AG04450 (cell line): ENCODE data around the gene SLC22A23. TPM values are rescaled to one million over a fixed set of nuclear protein-coding genes. Genes with fewer than 3 reads are reported as not detected.

ENCODE experiments used
- CTCF ChIA-PET: fragments of 300-600, 350-600 bp; formaldehyde crosslinking; extraction: SDS; loops from one replicate; lab custom pipeline; 2022; ENCODE audit warnings: antibody characterized with exemption, inconsistent platforms; lab: Charles Lee
- POLR2A ChIA-PET: fragments of 350-600 bp; formaldehyde crosslinking; extraction: SDS; loops from one replicate; lab custom pipeline; 2021; ENCODE audit warnings: antibody characterized with exemption, inconsistent platforms; lab: Yijun Ruan, JAX
- DNase-seq: peaks from one replicate; pipeline ENCODE4 v3.0.0-alpha.2; 2011; ENCODE audit warnings: low read depth, low spot score
- H3K27ac ChIP-seq: one replicate; pipeline ENCODE4 v1.5.1; 2012; ENCODE audit warnings: low read depth, low read length, control low read depth
- H3K27me3 ChIP-seq: one replicate; pipeline ENCODE4 v1.6.0; 2012; ENCODE audit warnings: low read length; ENCODE audit not compliant: control insufficient read depth, insufficient read depth
- H3K4me3 ChIP-seq: 2 replicates; pipeline ENCODE4 v1.5.1; 2011; ENCODE audit warnings: mild to moderate bottlenecking, low read depth, low read length, control low read depth
- H3K9me3 ChIP-seq: 2 replicates; pipeline ENCODE4 v1.5.1; 2012; ENCODE audit warnings: low read length; ENCODE audit not compliant: control insufficient read depth, insufficient read depth
- CTCF ChIP-seq: IDR thresholded peaks from 2 replicates; pipeline ENCODE4 v1.5.1; 2011; ENCODE audit warnings: low read depth, low read length, control low read depth, inconsistent platforms
- polyA plus RNA-seq: library from polyadenylated mRNA; depleted of rRNA; stranded (reverse); fragments of >200 nt; gene quantifications from 2 replicates; pipeline ENCODE4 v1.2.3, GENCODE V29; 2011

The SLC22A23 gene
- polyA plus RNA-seq, 1 experiment = not detected

GRCh38 chr6:3424185-3424927 lies 32.5 kb downstream of the SLC22A23 start:
- peaks cover 45% of the 10 kb centered on the region for H3K27me3 ChIP-seq
- POLR2A ChIA-PET = no interaction called here

GRCh38 chr6:3423439-3424184 lies 33.2 kb downstream of the SLC22A23 start:
- no peak for TF ChIP-seq CTCF
- Histone ChIP-seq H3K27ac (no peak overlapping the region), H3K9me3 (no peaks in the 10 kb centered on the region), H3K27me3 (peaks cover 43% of the 10 kb centered on the region), H3K4me3 (no peak overlapping the region)
- DNase-seq = no peak
- ChIA-PET POLR2A (no interaction called here), CTCF (no interaction called here)

More at GRCh38 chr6:3424185-3424927, 32.5 kb downstream of the SLC22A23 start:
- H3K4me3 ChIP-seq = no peak overlapping the region
- DNase-seq = no peak
- TF ChIP-seq CTCF = no peak
- no peaks in the 10 kb centered on the region for H3K9me3 ChIP-seq
- H3K27ac ChIP-seq = no peak overlapping the region
- CTCF ChIA-PET = no interaction called here

- H3K27me3 ChIP-seq = peaks cover 41% of the 10 kb centered on the region
- ChIA-PET CTCF (interaction anchor here (0.6 to 1.3 kb wide), 2 partner anchors 11 to 42 kb away, joined by 3 to 4 read pairs; no protein-coding TSS in a partner anchor), POLR2A (no interaction called here)
- no peak for DNase-seq
- no peak for TF ChIP-seq CTCF
- no peak overlapping the region for H3K4me3 ChIP-seq
- no peak overlapping the region for H3K27ac ChIP-seq
- no peaks in the 10 kb centered on the region for H3K9me3 ChIP-seq
Observed at GRCh38 chr6:3422435-3423070, 34.3 kb downstream of the SLC22A23 start.

GRCh38 chr6:3421791-3422434 lies 34.9 kb downstream of the SLC22A23 start:
- Histone ChIP-seq H3K4me3 (no peak overlapping the region), H3K27me3 (peaks cover 42% of the 10 kb centered on the region), H3K27ac (no peak overlapping the region), H3K9me3 (no peaks in the 10 kb centered on the region)
- TF ChIP-seq CTCF = no peak
- POLR2A ChIA-PET = no interaction called here
- no peak for DNase-seq
- CTCF ChIA-PET = interaction anchor here (0.6 to 1.3 kb wide), 2 partner anchors 10 to 42 kb away, joined by 3 to 4 read pairs; no protein-coding TSS in a partner anchor
